Measurements from ENCODE around the gene NT5DC1. TPM values are rescaled to one million over a fixed set of nuclear protein-coding genes. Genes with fewer than 3 reads are reported as not detected.

NT5DC1 gene
- total and polyA plus RNA-seq, 5 donors from 2014 or later = 32.4 to 80.2 (median 66.3) TPM

- Mint-ChIP-seq H3K4me3 (no peak overlapping the region), H3K4me1 (peaks cover 0 to 5% (median 0%) of the 10 kb centered on the region in 4 donors), H3K9me3 (peaks cover 0 to 4% (median 0%) of the 10 kb centered on the region in 7 donors), H3K36me3 (peaks cover 5% of the 10 kb centered on the region), H3K27me3 (peaks cover 9% of the 10 kb centered on the region), H3K27ac (no peak overlapping the region)
- H3K27ac ChIP-seq (ENCODE audit: insufficient read depth, low read length, poor library complexity, severe bottlenecking) = no peak overlapping the region
- peaks cover 0 to 6% of the 10 kb centered on the region in 2 experiments for H3K9me3 ChIP-seq (ENCODE audit: control insufficient read depth in 2 of 2, low read length in 2 of 2)
- no peak overlapping the region for H3K4me3 ChIP-seq (ENCODE audit: low read depth, low read length)
- DNase-seq = no peak
- no peak for ATAC-seq (ENCODE audit: low read depth in 2 of 2)
- H3K4me1 ChIP-seq (ENCODE audit: control insufficient read depth, insufficient read depth, low read length, poor library complexity, severe bottlenecking) = no peaks in the 10 kb centered on the region
- H3K27me3 ChIP-seq (ENCODE audit: control insufficient read depth, insufficient read depth, low read length) = no peaks in the 10 kb centered on the region
- no peaks in the 10 kb centered on the region for H3K36me3 ChIP-seq (ENCODE audit: control insufficient read depth, insufficient read depth, low read length)
Observed at GRCh38 chr6:116298973-116299372, 198.3 kb downstream of the NT5DC1 start.

Other genes starting within 250 kb of the NT5DC1 start
- not detected for gene FRK, start 40.0 kb upstream of the NT5DC1 start, total RNA-seq
- not detected for gene FRK, start 40.0 kb upstream of the NT5DC1 start, polyA plus RNA-seq
- not detected for gene COL10A1, start 25.3 kb downstream of the NT5DC1 start, total RNA-seq
- not detected for gene COL10A1, start 25.3 kb downstream of the NT5DC1 start, polyA plus RNA-seq
- 40.2 TPM for gene TSPYL4, start 153.2 kb downstream of the NT5DC1 start, total RNA-seq
- 10 to 100 TPM; 11.3 to 21.1 (median 14.2) TPM for gene TSPYL4, start 153.2 kb downstream of the NT5DC1 start, polyA plus RNA-seq
- gene TSPYL1, start 179.1 kb downstream of the NT5DC1 start, total RNA-seq = 188 TPM
- 10 to 100 TPM; 38.3 to 53.0 (median 43.4) TPM for gene TSPYL1, start 179.1 kb downstream of the NT5DC1 start, polyA plus RNA-seq

Measured in CD4-positive, CD25-positive, alpha-beta regulatory T cell (primary cell).